ENCODE results near the gene EMC7.

GRCh38 chr15:34043813-34044212 lies 57.8 kb downstream of the EMC7 start:
- TF ChIP-seq, protein P1, sequence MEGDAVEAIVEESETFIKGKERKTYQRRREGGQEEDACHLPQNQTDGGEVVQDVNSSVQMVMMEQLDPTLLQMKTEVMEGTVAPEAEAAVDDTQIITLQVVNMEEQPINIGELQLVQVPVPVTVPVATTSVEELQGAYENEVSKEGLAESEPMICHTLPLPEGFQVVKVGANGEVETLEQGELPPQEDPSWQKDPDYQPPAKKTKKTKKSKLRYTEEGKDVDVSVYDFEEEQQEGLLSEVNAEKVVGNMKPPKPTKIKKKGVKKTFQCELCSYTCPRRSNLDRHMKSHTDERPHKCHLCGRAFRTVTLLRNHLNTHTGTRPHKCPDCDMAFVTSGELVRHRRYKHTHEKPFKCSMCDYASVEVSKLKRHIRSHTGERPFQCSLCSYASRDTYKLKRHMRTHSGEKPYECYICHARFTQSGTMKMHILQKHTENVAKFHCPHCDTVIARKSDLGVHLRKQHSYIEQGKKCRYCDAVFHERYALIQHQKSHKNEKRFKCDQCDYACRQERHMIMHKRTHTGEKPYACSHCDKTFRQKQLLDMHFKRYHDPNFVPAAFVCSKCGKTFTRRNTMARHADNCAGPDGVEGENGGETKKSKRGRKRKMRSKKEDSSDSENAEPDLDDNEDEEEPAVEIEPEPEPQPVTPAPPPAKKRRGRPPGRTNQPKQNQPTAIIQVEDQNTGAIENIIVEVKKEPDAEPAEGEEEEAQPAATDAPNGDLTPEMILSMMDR (IDR thresholded peaks at IDR 0.05): no peak
- TF ChIP-seq POLR2A (IDR thresholded peaks at IDR 0.05): no peak

All from testis (tissue), 2 donors.